Measurements from ENCODE around the gene EPAS1. TPM values are rescaled to one million over a fixed set of nuclear protein-coding genes. Genes with fewer than 3 reads are reported as not detected.

Gene EPAS1
- total and polyA plus RNA-seq, 2 of the 13 experiments (the other 11 are each of a cell fraction or from before 2014, with no cell fraction given), result 47.1 to 182 TPM

DNA sequence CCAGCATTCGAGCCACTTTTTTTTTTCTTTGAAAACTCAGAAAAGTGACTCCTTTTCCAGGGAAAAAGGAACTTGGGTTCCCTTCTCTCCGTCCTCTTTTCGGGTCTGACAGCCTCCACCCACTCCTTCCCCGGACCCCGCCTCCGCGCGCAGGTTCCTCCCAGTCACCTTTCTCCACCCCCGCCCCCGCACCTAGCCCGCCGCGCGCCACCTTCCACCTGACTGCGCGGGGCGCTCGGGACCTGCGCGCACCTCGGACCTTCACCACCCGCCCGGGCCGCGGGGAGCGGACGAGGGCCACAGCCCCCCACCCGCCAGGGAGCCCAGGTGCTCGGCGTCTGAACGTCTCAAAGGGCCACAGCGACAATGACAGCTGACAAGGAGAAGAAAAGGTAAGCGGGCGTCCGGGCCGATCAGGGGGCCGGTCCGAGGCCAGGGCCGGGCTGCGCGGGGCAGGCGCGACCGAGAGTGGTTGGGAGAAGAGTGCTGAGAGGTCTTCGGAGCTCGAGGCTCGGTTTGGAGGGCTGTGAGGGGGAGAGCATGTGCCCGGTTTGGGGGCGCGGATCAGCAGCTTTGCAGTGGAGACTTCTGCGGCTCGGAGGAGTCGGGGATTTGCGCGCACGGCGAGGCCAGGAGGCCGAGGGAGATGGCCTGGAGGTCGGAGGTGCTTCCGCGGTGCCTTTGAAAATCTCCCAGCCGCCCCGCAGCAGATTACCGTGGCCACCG lies 502 bp downstream of the EPAS1 start (continued):
- TF ChIP-seq, protein P1, sequence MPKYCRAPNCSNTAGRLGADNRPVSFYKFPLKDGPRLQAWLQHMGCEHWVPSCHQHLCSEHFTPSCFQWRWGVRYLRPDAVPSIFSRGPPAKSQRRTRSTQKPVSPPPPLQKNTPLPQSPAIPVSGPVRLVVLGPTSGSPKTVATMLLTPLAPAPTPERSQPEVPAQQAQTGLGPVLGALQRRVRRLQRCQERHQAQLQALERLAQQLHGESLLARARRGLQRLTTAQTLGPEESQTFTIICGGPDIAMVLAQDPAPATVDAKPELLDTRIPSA (CRISPR knock-in tag; IDR thresholded peaks at IDR 0.05; ENCODE audit: borderline replicate concordance), result peak; percentile 78; the same call in 1 of the 2 replicates
- no peak for TF ChIP-seq RORA (CRISPR knock-in tag; IDR thresholded peaks at IDR 0.05)
- peak; percentile 17; the same call in 1 of the 2 replicates for TF ChIP-seq SP140L (CRISPR knock-in tag; IDR thresholded peaks at IDR 0.05; ENCODE audit: borderline replicate concordance)
- TF ChIP-seq TBP (CRISPR knock-in tag; IDR thresholded peaks at IDR 0.05), result no peak
- TF ChIP-seq, protein P2, sequence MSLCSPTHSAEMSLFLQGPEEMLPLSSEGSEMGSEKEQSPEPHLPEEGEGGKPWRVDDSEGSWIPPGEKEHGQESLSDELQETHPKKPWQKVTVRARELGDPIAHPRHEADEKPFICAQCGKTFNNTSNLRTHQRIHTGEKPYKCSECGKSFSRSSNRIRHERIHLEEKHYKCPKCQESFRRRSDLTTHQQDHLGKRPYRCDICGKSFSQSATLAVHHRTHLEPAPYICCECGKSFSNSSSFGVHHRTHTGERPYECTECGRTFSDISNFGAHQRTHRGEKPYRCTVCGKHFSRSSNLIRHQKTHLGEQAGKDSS (CRISPR knock-in tag; IDR thresholded peaks at IDR 0.05; ENCODE audit: borderline replicate concordance, low read depth), result peak; percentile 44; the same call in 1 of the 2 replicates
- TF ChIP-seq, protein P3, sequence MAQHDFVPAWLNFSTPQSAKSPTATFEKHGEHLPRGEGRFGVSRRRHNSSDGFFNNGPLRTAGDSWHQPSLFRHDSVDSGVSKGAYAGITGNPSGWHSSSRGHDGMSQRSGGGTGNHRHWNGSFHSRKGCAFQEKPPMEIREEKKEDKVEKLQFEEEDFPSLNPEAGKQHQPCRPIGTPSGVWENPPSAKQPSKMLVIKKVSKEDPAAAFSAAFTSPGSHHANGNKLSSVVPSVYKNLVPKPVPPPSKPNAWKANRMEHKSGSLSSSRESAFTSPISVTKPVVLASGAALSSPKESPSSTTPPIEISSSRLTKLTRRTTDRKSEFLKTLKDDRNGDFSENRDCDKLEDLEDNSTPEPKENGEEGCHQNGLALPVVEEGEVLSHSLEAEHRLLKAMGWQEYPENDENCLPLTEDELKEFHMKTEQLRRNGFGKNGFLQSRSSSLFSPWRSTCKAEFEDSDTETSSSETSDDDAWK (CRISPR knock-in tag; IDR thresholded peaks at IDR 0.05), result no peak
- TF ChIP-seq CCAR2 (optimal IDR thresholded peaks at IDR 0.05; ENCODE audit: low read depth, low read length), result no peak
- TF ChIP-seq ZNF333 (CRISPR knock-in tag; IDR thresholded peaks at IDR 0.05; ENCODE audit: borderline replicate concordance), result no peak; the same call in 1 of the 2 replicates
- TF ChIP-seq ZNF83 (CRISPR knock-in tag; IDR thresholded peaks at IDR 0.05; ENCODE audit: borderline replicate concordance), result no peak
- TF ChIP-seq CHD4 (IDR thresholded peaks at IDR 0.05; ENCODE audit: borderline replicate concordance, low read length), result no peak; the same call in 1 of the 2 replicates
- TF ChIP-seq TCF7 (IDR thresholded peaks at IDR 0.05; ENCODE audit: low read depth), result no peak; the same call in 1 of the 2 replicates
- TF ChIP-seq, protein P4, sequence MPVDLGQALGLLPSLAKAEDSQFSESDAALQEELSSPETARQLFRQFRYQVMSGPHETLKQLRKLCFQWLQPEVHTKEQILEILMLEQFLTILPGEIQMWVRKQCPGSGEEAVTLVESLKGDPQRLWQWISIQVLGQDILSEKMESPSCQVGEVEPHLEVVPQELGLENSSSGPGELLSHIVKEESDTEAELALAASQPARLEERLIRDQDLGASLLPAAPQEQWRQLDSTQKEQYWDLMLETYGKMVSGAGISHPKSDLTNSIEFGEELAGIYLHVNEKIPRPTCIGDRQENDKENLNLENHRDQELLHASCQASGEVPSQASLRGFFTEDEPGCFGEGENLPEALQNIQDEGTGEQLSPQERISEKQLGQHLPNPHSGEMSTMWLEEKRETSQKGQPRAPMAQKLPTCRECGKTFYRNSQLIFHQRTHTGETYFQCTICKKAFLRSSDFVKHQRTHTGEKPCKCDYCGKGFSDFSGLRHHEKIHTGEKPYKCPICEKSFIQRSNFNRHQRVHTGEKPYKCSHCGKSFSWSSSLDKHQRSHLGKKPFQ (CRISPR knock-in tag; IDR thresholded peaks at IDR 0.05; ENCODE audit: insufficient replicate concordance), result no peak
- peak; percentile 93; the same call in 1 of the 2 replicates for TF ChIP-seq ZNF33B (CRISPR knock-in tag; IDR thresholded peaks at IDR 0.05)
- TF ChIP-seq, protein P5, sequence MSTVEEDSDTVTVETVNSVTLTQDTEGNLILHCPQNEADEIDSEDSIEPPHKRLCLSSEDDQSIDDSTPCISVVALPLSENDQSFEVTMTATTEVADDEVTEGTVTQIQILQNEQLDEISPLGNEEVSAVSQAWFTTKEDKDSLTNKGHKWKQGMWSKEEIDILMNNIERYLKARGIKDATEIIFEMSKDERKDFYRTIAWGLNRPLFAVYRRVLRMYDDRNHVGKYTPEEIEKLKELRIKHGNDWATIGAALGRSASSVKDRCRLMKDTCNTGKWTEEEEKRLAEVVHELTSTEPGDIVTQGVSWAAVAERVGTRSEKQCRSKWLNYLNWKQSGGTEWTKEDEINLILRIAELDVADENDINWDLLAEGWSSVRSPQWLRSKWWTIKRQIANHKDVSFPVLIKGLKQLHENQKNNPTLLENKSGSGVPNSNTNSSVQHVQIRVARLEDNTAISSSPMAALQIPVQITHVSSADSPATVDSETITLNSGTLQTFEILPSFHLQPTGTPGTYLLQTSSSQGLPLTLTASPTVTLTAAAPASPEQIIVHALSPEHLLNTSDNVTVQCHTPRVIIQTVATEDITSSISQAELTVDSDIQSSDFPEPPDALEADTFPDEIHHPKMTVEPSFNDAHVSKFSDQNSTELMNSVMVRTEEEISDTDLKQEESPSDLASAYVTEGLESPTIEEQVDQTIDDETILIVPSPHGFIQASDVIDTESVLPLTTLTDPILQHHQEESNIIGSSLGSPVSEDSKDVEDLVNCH (CRISPR knock-in tag; IDR thresholded peaks at IDR 0.05), result no peak
- TF ChIP-seq ZNF17 (CRISPR knock-in tag; IDR thresholded peaks at IDR 0.05), result no peak
- no peak for TF ChIP-seq ZNF550 (CRISPR knock-in tag; IDR thresholded peaks at IDR 0.05; ENCODE audit: borderline replicate concordance)
- TF ChIP-seq HNRNPK (IDR thresholded peaks at IDR 0.05; ENCODE audit: low read depth, low read length, poor library complexity, severe bottlenecking), result peak; percentile 94
